HG03045 (cell line): ENCODE data around the gene THAP10.

ENCODE experiments used
- ATAC-seq: cut with Tn5 transposase; IDR thresholded peaks from one replicate; pipeline ENCODE4 v1.9.1; 2021; ENCODE audit warnings: mild to moderate bottlenecking, moderate library complexity; ENCODE audit not compliant: unreplicated experiment

The THAP10 gene

GRCh38 chr15:70854666-70854976 is 37.6 kb downstream of the THAP10 start:
- no peak for ATAC-seq

- ATAC-seq, result no peak
Measured at GRCh38 chr15:70853973-70854665, 38.1 kb downstream of the THAP10 start, which contains the start of gene LARP6. TSS of gene LARP6 (minus strand) at chr15:70854157. CDS start at chr15:70854088, 69 bp downstream.

GRCh38 chr15:70853318-70853972 is 38.8 kb downstream of the THAP10 start:
- ATAC-seq, result no peak

- no peak for ATAC-seq
Measured at GRCh38 chr15:70852501-70853317, 39.5 kb downstream of the THAP10 start.

- ATAC-seq, result no peak
Measured at GRCh38 chr15:70851889-70852288, 40.3 kb downstream of the THAP10 start.

GRCh38 chr15:70845602-70846360 is 46.5 kb downstream of the THAP10 start:
- ATAC-seq, result no peak

- ATAC-seq, result no peak
Measured at GRCh38 chr15:70837476-70837875, 54.8 kb downstream of the THAP10 start.

GRCh38 chr15:70835841-70836240 is 56.4 kb downstream of the THAP10 start:
- ATAC-seq, result no peak

GRCh38 chr15:70835415-70835814 is 56.8 kb downstream of the THAP10 start:
- no peak for ATAC-seq

GRCh38 chr15:70834999-70835398 is 57.2 kb downstream of the THAP10 start:
- no peak for ATAC-seq

GRCh38 chr15:70833861-70834765 is 58.1 kb downstream of the THAP10 start:
- ATAC-seq, result no peak

- no peak for ATAC-seq
Measured at GRCh38 chr15:70833422-70833821, 58.8 kb downstream of the THAP10 start.

GRCh38 chr15:70832176-70832575 is 60.1 kb downstream of the THAP10 start:
- ATAC-seq, result no peak
